HepG2 (cell line): Measurements from ENCODE around the gene CTDSPL2.

Experiments
- CHD2 ChIP-seq: IDR thresholded peaks from 2 replicates; pipeline ENCODE4 v1.6.1; 2011; ENCODE audit warnings: low read depth, low read length, improper control_type of control experiment
- ERF ChIP-seq: IDR thresholded peaks from 2 replicates; pipeline ENCODE4 v1.6.1; 2018; ENCODE audit warnings: missing biosample characterization, missing genetic modification reagents
- GLI4 ChIP-seq: sonication (generic); formaldehyde crosslinking; IDR thresholded peaks from 2 replicates; pipeline ENCODE4 v1.5.1; 2020; ENCODE audit warnings: missing genetic modification reagents, mild to moderate bottlenecking, moderate library complexity, borderline replicate concordance
- NR2F2 ChIP-seq: IDR thresholded peaks from 2 replicates; pipeline ENCODE4 v1.6.1; 2012; ENCODE audit warnings: low read depth, inconsistent platforms, borderline replicate concordance
- SMAD1 ChIP-seq: sonication (generic); formaldehyde crosslinking; IDR thresholded peaks from 2 replicates; pipeline ENCODE4 v1.4.0; 2020; ENCODE audit warnings: missing genetic modification reagents, low read depth, mild to moderate bottlenecking, borderline replicate concordance
- ZNF24 ChIP-seq: fragments of 450-650 bp; IDR thresholded peaks from 2 replicates; pipeline ENCODE4 v1.6.1; 2017; ENCODE audit warnings: antibody characterized with exemption, mild to moderate bottlenecking
- TF ChIP-seq, protein P1 (sequence below): IDR thresholded peaks from 2 replicates; pipeline ENCODE4 v1.6.1; 2016; ENCODE audit warnings: missing compliant biosample characterization, missing genetic modification reagents, borderline replicate concordance
- TF ChIP-seq, protein P2 (sequence below): sonication (generic); formaldehyde crosslinking; IDR thresholded peaks from 2 replicates; pipeline ENCODE4 v1.4.0; 2020; ENCODE audit warnings: missing genetic modification reagents, borderline replicate concordance
- TF ChIP-seq, protein P3 (sequence below): sonication (generic); formaldehyde crosslinking; IDR thresholded peaks from 2 replicates; pipeline ENCODE4 v1.5.0; 2020; ENCODE audit warnings: missing genetic modification reagents
- TF ChIP-seq, protein P4 (sequence below): sonication (generic); formaldehyde crosslinking; IDR thresholded peaks from 2 replicates; pipeline ENCODE4 v1.5.0; 2020; ENCODE audit warnings: mild to moderate bottlenecking, missing genetic modification reagents, moderate library complexity
- TF ChIP-seq, protein P5 (sequence below): sonication (generic); formaldehyde crosslinking; IDR thresholded peaks from 2 replicates; pipeline ENCODE4 v1.8.0; 2022; ENCODE audit warnings: mild to moderate bottlenecking, missing genetic modification reagents, moderate library complexity

DNA sequence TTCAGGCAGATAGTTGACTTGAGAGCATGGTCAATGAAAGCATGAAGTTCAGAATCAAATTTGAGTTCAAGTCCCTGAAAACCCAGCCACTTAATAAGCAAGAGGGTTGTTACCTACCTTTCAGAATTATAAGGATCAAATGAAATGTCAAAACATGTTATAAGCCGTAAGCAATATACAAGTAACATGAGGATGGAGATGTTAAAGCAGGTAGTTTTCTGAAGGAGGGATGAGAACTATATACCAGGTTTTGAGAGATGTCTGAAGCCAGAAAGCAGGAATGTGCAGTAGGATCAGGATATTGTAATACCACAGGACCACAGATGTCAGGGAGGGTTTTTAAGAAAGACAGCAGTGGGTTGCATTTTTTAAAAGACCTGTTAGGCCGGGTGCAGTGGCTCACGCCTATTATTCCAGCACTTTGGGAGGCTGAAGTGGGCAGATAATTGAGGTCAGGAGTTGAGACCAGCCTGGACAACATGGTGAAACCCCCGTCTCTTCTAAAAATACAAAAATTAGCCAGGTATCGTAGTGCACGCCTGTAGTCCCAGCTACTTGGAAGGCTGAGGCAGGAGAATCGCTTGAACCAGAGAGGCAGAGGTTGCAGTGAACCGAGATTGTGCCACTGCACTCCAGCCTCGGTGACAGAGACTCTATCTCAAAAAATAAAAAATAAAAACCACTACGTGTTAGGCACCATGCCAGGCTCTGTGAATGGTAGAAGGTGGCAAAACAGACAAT lies 102.6 kb downstream of the CTDSPL2 start:
- TF ChIP-seq NR2F2, result no peak
- TF ChIP-seq, protein P1, sequence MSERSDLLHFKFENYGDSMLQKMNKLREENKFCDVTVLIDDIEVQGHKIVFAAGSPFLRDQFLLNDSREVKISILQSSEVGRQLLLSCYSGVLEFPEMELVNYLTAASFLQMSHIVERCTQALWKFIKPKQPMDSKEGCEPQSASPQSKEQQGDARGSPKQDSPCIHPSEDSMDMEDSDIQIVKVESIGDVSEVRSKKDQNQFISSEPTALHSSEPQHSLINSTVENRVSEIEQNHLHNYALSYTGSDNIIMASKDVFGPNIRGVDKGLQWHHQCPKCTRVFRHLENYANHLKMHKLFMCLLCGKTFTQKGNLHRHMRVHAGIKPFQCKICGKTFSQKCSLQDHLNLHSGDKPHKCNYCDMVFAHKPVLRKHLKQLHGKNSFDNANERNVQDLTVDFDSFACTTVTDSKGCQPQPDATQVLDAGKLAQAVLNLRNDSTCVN (CRISPR knock-in tag), result no peak
- no peak for TF ChIP-seq ZNF24
- TF ChIP-seq, protein P2, sequence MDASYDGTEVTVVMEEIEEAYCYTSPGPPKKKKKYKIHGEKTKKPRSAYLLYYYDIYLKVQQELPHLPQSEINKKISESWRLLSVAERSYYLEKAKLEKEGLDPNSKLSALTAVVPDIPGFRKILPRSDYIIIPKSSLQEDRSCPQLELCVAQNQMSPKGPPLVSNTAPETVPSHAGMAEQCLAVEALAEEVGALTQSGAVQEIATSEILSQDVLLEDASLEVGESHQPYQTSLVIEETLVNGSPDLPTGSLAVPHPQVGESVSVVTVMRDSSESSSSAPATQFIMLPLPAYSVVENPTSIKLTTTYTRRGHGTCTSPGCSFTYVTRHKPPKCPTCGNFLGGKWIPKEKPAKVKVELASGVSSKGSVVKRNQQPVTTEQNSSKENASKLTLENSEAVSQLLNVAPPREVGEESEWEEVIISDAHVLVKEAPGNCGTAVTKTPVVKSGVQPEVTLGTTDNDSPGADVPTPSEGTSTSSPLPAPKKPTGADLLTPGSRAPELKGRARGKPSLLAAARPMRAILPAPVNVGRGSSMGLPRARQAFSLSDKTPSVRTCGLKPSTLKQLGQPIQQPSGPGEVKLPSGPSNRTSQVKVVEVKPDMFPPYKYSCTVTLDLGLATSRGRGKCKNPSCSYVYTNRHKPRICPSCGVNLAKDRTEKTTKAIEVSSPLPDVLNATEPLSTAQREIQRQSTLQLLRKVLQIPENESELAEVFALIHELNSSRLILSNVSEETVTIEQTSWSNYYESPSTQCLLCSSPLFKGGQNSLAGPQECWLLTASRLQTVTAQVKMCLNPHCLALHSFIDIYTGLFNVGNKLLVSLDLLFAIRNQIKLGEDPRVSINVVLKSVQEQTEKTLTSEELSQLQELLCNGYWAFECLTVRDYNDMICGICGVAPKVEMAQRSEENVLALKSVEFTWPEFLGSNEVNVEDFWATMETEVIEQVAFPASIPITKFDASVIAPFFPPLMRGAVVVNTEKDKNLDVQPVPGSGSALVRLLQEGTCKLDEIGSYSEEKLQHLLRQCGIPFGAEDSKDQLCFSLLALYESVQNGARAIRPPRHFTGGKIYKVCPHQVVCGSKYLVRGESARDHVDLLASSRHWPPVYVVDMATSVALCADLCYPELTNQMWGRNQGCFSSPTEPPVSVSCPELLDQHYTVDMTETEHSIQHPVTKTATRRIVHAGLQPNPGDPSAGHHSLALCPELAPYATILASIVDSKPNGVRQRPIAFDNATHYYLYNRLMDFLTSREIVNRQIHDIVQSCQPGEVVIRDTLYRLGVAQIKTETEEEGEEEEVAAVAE (CRISPR knock-in tag), result no peak
- no peak for TF ChIP-seq GLI4 (CRISPR knock-in tag)
- TF ChIP-seq, protein P3, sequence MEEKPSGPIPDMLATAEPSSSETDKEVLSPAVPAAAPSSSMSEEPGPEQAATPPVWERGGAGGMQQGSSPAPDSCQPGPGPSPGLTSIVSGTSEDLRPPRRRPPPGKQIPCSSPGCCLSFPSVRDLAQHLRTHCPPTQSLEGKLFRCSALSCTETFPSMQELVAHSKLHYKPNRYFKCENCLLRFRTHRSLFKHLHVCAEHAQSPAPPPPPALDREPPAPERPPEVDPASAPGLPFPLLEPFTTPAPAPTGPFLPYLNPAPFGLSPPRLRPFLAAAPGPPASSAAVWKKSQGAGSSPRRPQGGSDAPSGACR (CRISPR knock-in tag), result no peak
- no peak for TF ChIP-seq ERF (CRISPR knock-in tag)
- no peak for TF ChIP-seq CHD2
- TF ChIP-seq, protein P4, sequence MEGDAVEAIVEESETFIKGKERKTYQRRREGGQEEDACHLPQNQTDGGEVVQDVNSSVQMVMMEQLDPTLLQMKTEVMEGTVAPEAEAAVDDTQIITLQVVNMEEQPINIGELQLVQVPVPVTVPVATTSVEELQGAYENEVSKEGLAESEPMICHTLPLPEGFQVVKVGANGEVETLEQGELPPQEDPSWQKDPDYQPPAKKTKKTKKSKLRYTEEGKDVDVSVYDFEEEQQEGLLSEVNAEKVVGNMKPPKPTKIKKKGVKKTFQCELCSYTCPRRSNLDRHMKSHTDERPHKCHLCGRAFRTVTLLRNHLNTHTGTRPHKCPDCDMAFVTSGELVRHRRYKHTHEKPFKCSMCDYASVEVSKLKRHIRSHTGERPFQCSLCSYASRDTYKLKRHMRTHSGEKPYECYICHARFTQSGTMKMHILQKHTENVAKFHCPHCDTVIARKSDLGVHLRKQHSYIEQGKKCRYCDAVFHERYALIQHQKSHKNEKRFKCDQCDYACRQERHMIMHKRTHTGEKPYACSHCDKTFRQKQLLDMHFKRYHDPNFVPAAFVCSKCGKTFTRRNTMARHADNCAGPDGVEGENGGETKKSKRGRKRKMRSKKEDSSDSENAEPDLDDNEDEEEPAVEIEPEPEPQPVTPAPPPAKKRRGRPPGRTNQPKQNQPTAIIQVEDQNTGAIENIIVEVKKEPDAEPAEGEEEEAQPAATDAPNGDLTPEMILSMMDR, result no peak
- TF ChIP-seq, protein P5, sequence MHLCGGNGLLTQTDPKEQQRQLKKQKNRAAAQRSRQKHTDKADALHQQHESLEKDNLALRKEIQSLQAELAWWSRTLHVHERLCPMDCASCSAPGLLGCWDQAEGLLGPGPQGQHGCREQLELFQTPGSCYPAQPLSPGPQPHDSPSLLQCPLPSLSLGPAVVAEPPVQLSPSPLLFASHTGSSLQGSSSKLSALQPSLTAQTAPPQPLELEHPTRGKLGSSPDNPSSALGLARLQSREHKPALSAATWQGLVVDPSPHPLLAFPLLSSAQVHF (CRISPR knock-in tag), result no peak
- TF ChIP-seq SMAD1 (CRISPR knock-in tag), result no peak
